GM12878 (cell line): Measurements from ENCODE around the gene LCLAT1. TPM values are rescaled to one million over a fixed set of nuclear protein-coding genes. Genes with fewer than 3 reads are reported as not detected.

Experiments
- ATF7 ChIP-seq: fragments of 450-650 bp; IDR thresholded peaks from 2 replicates; pipeline ENCODE4 v1.6.1; 2016; ENCODE audit warnings: low read depth, mild to moderate bottlenecking
- BHLHE40 ChIP-seq, 2 experiments: fragments of 450-650 bp in 1 of 2; IDR thresholded peaks; 2 replicates each; pipeline ENCODE4 v1.6.1; 2011 to 2017; ENCODE audit warnings: low read depth in 2 of 2, borderline replicate concordance in 1 of 2, improper control_type of control experiment in 1 of 2, low read length in 1 of 2, mild to moderate bottlenecking in 1 of 2
- CBFB ChIP-seq: IDR thresholded peaks from 2 replicates; pipeline ENCODE4 v1.6.1; 2016; ENCODE audit warnings: antibody characterized with exemption, low read depth
- CHD2 ChIP-seq: IDR thresholded peaks from 2 replicates; pipeline ENCODE4 v1.6.1; 2011; ENCODE audit warnings: low read depth, low read length, improper control_type of control experiment, borderline replicate concordance
- EED ChIP-seq: sonication (generic); IDR thresholded peaks from 2 replicates; pipeline ENCODE4 v1.6.1; 2016; ENCODE audit warnings: antibody characterized with exemption, low read depth
- EGR1 ChIP-seq, 2 experiments: IDR thresholded peaks; 1 replicate in 1 of 2; 2 replicates in 1 of 2; pipeline ENCODE4 v1.6.1; 2011 to 2012; ENCODE audit warnings: low read depth in 2 of 2, low read length in 2 of 2, borderline replicate concordance in 1 of 2, mild to moderate bottlenecking in 1 of 2, moderate library complexity in 1 of 2
- FOS ChIP-seq: IDR thresholded peaks from 3 replicates; pipeline ENCODE4 v1.6.1; 2011; ENCODE audit warnings: borderline replicate concordance; ENCODE audit not compliant: insufficient read length; ENCODE audit errors: extremely low read depth
- HDGF ChIP-seq: fragments of 450-650 bp; IDR thresholded peaks from 2 replicates; pipeline ENCODE4 v1.6.1; 2016; ENCODE audit warnings: antibody characterized with exemption
- IKZF2 ChIP-seq, 2 experiments: fragments of 450-650 bp; IDR thresholded peaks; 2 replicates each; pipeline ENCODE4 v1.6.1; 2017; ENCODE audit warnings: mild to moderate bottlenecking in 2 of 2, moderate library complexity in 2 of 2
- MTA3 ChIP-seq: IDR thresholded peaks from 2 replicates; pipeline ENCODE4 v1.6.1; 2012; ENCODE audit warnings: low read length, inconsistent platforms, borderline replicate concordance
- POU2F2 ChIP-seq: IDR thresholded peaks from 3 replicates; pipeline ENCODE4 v1.6.1; 2011; ENCODE audit warnings: low read depth, mild to moderate bottlenecking, low read length, borderline replicate concordance
- RAD21 ChIP-seq: IDR thresholded peaks from 2 replicates; pipeline ENCODE4 v1.6.1; 2011; ENCODE audit warnings: mild to moderate bottlenecking, low read depth, low read length, moderate library complexity; ENCODE audit not compliant: insufficient read depth
- RAD51 ChIP-seq: fragments of 450-650 bp; IDR thresholded peaks from 2 replicates; pipeline ENCODE4 v1.6.1; 2016; ENCODE audit warnings: moderate library complexity, mild to moderate bottlenecking, inconsistent platforms
- RELA ChIP-seq: fragments of 450-650 bp; IDR thresholded peaks from 2 replicates; pipeline ENCODE4 v1.8.0; 2014; ENCODE audit warnings: borderline replicate concordance; ENCODE audit not compliant: partially characterized antibody
- SMAD5 ChIP-seq: IDR thresholded peaks from 2 replicates; pipeline ENCODE4 v1.6.1; 2016; ENCODE audit warnings: antibody characterized with exemption, low read depth
- SREBF1 ChIP-seq: IDR thresholded peaks from 2 replicates; pipeline ENCODE4 v1.6.1; 2012; ENCODE audit warnings: mild to moderate bottlenecking, low read length
- STAT3 ChIP-seq: IDR thresholded peaks from 2 replicates; pipeline ENCODE4 v1.6.1; 2011; ENCODE audit warnings: low read depth, low read length, improper control_type of control experiment
- TARDBP ChIP-seq: IDR thresholded peaks from 2 replicates; pipeline ENCODE4 v1.6.1; 2016; ENCODE audit warnings: borderline replicate concordance
- TCF3 ChIP-seq: IDR thresholded peaks from 2 replicates; pipeline ENCODE4 v1.6.1; 2012; ENCODE audit warnings: low read depth, mild to moderate bottlenecking, low read length, borderline replicate concordance; ENCODE audit not compliant: insufficient read depth
- YY1 ChIP-seq: IDR thresholded peaks from 2 replicates; pipeline ENCODE4 v1.6.1; 2011; ENCODE audit warnings: low read depth, mild to moderate bottlenecking, low read length
- polyA plus RNA-seq, 11 experiments: library from polyadenylated mRNA; depleted of rRNA in 4 of 11; unstranded in 6 of 11; stranded (reverse) in 5 of 11; fragments of >200 nt; fragmentation: Nextera tagmentation in 4 of 11; fragmentation: Illumina TruSeq in 1 of 11; extraction: Ambion mirVana in 4 of 11; extraction: Trizol in 1 of 11; gene quantifications; 1 replicate in 1 of 11; 2 replicates in 10 of 11; pipeline versions ENCODE4 v1.2.1 to v1.2.3, GENCODE V29; 2011 to 2016; ENCODE audit warnings: inconsistent platforms in 2 of 11, missing spikeins in 2 of 11, low read depth in 1 of 11
- total RNA-seq, 4 experiments: library from RNA; depleted of rRNA in 3 of 4; stranded (reverse); fragments of >200 nt in 3 of 4; fragmentation: Illumina TruSeq in 1 of 4; extraction: Trizol in 1 of 4; gene quantifications; 2 replicates each; pipeline versions ENCODE4 v1.2.1 to v1.2.3, GENCODE V29; 2013 to 2021
- TF ChIP-seq, protein P1 (sequence below): fragments of 450-650 bp; IDR thresholded peaks from 2 replicates; pipeline ENCODE4 v1.6.1; 2017; ENCODE audit warnings: low read depth, mild to moderate bottlenecking, moderate library complexity
- TF ChIP-seq, protein P2 (sequence below): fragments of 450-650 bp; IDR thresholded peaks from 2 replicates; pipeline ENCODE4 v1.6.1; 2016; ENCODE audit warnings: mild to moderate bottlenecking, moderate library complexity, borderline replicate concordance

Gene LCLAT1
- total and polyA plus RNA-seq, 10 of the 15 experiments (the other 5 are each of a cell fraction or from before 2014, with no cell fraction given) = 8.1 to 33.0 (median 15.9) TPM

DNA sequence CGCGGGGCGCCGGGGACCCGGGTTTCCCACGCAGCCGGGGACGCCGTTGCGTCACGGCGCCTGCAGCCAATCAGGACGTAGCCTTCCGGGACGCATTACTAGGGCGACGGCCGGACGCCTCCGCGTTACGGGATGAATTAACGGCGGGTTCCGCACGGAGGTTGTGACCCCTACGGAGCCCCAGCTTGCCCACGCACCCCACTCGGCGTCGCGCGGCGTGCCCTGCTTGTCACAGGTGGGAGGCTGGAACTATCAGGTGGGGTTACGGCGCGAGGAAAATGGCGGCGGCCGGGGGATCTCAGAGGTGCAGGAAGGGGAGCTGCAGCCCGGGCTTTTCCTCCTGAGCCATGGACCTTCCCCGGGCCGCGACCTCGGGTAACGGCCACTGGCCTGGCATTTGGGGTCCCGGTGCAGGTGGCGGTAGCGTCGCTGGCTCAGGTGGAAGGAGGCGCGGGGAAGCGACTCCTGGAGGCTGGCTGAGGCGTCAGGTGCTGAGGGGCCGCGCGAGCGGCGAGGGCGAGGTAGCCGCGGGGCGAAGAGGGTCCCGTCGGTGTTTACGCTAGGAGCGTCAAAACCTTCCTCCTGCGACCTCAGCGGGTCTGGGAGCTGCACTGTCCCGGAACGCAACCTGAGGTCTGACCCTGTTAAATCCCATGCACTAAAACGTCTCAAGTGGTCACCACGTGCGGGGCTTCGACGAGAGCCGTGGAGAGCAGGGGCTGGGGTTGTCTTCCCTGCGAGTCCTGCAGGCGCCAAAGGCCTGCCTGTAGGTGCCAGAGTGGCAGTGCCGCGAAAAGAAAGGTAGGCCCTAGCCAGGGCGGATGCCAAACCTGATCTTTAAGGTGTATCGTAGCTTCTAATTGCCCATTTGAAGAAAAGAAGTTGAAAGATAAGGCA, at the start of gene LCLAT1 (continued):
- no peak for TF ChIP-seq FOS
- TF ChIP-seq CHD2 = peak; percentile 66; the same call in 1 of the 2 replicates
- TF ChIP-seq SREBF1 = no peak
- peak; percentile 72 to 86 for TF ChIP-seq EGR1 (IDR thresholded peaks at IDR 0.05; ENCODE audit: borderline replicate concordance in 1 of 2, low read depth in 2 of 2, low read length in 2 of 2)
- 0 out of 3 replicates have a peak, but pooled peaks have one; percentile 32 for TF ChIP-seq POU2F2
- TF ChIP-seq HDGF = no peak
- peak in 1 of 2 experiments; percentile 46; a peak in 1 of 4 replicates for TF ChIP-seq BHLHE40 (IDR thresholded peaks at IDR 0.05; ENCODE audit: borderline replicate concordance in 1 of 2, low read depth in 2 of 2, low read length in 1 of 2)
- no peak for TF ChIP-seq SMAD5
- 0 out of 2 replicates have a peak, but pooled peaks have one; percentile 28 for TF ChIP-seq CBFB
- TF ChIP-seq RELA = peak; percentile 72
- TF ChIP-seq, protein P1, sequence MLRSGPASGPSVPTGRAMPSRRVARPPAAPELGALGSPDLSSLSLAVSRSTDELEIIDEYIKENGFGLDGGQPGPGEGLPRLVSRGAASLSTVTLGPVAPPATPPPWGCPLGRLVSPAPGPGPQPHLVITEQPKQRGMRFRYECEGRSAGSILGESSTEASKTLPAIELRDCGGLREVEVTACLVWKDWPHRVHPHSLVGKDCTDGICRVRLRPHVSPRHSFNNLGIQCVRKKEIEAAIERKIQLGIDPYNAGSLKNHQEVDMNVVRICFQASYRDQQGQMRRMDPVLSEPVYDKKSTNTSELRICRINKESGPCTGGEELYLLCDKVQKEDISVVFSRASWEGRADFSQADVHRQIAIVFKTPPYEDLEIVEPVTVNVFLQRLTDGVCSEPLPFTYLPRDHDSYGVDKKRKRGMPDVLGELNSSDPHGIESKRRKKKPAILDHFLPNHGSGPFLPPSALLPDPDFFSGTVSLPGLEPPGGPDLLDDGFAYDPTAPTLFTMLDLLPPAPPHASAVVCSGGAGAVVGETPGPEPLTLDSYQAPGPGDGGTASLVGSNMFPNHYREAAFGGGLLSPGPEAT = peak; percentile 67
- no peak for TF ChIP-seq TARDBP
- no peak for TF ChIP-seq RAD21
- TF ChIP-seq EED = no peak; the same call in 1 of the 2 replicates
- TF ChIP-seq TCF3 = no peak
- TF ChIP-seq, protein P2, sequence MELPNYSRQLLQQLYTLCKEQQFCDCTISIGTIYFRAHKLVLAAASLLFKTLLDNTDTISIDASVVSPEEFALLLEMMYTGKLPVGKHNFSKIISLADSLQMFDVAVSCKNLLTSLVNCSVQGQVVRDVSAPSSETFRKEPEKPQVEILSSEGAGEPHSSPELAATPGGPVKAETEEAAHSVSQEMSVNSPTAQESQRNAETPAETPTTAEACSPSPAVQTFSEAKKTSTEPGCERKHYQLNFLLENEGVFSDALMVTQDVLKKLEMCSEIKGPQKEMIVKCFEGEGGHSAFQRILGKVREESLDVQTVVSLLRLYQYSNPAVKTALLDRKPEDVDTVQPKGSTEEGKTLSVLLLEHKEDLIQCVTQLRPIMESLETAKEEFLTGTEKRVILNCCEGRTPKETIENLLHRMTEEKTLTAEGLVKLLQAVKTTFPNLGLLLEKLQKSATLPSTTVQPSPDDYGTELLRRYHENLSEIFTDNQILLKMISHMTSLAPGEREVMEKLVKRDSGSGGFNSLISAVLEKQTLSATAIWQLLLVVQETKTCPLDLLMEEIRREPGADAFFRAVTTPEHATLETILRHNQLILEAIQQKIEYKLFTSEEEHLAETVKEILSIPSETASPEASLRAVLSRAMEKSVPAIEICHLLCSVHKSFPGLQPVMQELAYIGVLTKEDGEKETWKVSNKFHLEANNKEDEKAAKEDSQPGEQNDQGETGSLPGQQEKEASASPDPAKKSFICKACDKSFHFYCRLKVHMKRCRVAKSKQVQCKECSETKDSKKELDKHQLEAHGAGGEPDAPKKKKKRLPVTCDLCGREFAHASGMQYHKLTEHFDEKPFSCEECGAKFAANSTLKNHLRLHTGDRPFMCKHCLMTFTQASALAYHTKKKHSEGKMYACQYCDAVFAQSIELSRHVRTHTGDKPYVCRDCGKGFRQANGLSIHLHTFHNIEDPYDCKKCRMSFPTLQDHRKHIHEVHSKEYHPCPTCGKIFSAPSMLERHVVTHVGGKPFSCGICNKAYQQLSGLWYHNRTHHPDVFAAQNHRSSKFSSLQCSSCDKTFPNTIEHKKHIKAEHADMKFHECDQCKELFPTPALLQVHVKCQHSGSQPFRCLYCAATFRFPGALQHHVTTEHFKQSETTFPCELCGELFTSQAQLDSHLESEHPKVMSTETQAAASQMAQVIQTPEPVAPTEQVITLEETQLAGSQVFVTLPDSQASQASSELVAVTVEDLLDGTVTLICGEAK = no peak
- TF ChIP-seq STAT3 = no peak
- no peak for TF ChIP-seq RAD51
- peak; percentile 15; the same call in 1 of the 2 replicates for TF ChIP-seq ATF7
- peak; percentile 94 for TF ChIP-seq YY1
- TF ChIP-seq MTA3 = no peak
- peak in 1 of 2 experiments; percentile 48; a peak in 1 of 4 replicates for TF ChIP-seq IKZF2 (IDR thresholded peaks at IDR 0.05)
